ENCODE results near the gene MYO1E.

DNA sequence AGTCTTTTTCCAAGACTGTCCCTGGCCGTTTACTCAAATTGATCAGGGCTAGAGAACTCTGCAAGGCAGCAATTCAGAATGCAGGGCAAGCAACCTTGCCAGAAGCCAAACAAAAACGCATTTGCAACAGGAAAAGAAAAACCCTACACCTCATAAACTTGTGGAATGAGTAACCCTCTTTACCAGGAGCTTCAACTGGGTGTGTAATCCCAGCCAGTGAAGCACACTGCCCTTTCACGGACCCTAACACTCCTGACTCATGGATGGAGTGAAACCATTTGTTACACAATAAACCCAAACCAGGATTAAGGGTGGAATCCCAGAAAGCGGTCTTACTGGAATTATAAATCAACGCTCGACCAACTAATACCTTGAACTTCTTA, 180.8 kb downstream of the MYO1E start:
- TF ChIP-seq, protein P1, sequence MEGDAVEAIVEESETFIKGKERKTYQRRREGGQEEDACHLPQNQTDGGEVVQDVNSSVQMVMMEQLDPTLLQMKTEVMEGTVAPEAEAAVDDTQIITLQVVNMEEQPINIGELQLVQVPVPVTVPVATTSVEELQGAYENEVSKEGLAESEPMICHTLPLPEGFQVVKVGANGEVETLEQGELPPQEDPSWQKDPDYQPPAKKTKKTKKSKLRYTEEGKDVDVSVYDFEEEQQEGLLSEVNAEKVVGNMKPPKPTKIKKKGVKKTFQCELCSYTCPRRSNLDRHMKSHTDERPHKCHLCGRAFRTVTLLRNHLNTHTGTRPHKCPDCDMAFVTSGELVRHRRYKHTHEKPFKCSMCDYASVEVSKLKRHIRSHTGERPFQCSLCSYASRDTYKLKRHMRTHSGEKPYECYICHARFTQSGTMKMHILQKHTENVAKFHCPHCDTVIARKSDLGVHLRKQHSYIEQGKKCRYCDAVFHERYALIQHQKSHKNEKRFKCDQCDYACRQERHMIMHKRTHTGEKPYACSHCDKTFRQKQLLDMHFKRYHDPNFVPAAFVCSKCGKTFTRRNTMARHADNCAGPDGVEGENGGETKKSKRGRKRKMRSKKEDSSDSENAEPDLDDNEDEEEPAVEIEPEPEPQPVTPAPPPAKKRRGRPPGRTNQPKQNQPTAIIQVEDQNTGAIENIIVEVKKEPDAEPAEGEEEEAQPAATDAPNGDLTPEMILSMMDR (IDR thresholded peaks at IDR 0.05; ENCODE audit: low read depth, low read length, missing input control): no peak
- TF ChIP-seq FOXA1 (IDR thresholded peaks at IDR 0.05): no peak
- TF ChIP-seq SP1 (IDR thresholded peaks at IDR 0.05): no peak
- TF ChIP-seq, protein P2, sequence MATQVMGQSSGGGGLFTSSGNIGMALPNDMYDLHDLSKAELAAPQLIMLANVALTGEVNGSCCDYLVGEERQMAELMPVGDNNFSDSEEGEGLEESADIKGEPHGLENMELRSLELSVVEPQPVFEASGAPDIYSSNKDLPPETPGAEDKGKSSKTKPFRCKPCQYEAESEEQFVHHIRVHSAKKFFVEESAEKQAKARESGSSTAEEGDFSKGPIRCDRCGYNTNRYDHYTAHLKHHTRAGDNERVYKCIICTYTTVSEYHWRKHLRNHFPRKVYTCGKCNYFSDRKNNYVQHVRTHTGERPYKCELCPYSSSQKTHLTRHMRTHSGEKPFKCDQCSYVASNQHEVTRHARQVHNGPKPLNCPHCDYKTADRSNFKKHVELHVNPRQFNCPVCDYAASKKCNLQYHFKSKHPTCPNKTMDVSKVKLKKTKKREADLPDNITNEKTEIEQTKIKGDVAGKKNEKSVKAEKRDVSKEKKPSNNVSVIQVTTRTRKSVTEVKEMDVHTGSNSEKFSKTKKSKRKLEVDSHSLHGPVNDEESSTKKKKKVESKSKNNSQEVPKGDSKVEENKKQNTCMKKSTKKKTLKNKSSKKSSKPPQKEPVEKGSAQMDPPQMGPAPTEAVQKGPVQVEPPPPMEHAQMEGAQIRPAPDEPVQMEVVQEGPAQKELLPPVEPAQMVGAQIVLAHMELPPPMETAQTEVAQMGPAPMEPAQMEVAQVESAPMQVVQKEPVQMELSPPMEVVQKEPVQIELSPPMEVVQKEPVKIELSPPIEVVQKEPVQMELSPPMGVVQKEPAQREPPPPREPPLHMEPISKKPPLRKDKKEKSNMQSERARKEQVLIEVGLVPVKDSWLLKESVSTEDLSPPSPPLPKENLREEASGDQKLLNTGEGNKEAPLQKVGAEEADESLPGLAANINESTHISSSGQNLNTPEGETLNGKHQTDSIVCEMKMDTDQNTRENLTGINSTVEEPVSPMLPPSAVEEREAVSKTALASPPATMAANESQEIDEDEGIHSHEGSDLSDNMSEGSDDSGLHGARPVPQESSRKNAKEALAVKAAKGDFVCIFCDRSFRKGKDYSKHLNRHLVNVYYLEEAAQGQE (IDR thresholded peaks at IDR 0.05): no peak
- TF ChIP-seq RAD21 (IDR thresholded peaks at IDR 0.05): no peak
- TF ChIP-seq HNF4A (conservative IDR thresholded peaks at IDR 0.05): no peak
- no peak for TF ChIP-seq ZBTB33 (IDR thresholded peaks at IDR 0.05)
- no peak for TF ChIP-seq YY1 (IDR thresholded peaks at IDR 0.05)
- no peak for TF ChIP-seq GABPA (IDR thresholded peaks at IDR 0.05 in 1 of 2, conservative IDR thresholded peaks at IDR 0.05 in 1 of 2)
- no peak for TF ChIP-seq HNF4G (IDR thresholded peaks at IDR 0.05)
- TF ChIP-seq RXRA (IDR thresholded peaks at IDR 0.05): no peak
- TF ChIP-seq, protein P3, sequence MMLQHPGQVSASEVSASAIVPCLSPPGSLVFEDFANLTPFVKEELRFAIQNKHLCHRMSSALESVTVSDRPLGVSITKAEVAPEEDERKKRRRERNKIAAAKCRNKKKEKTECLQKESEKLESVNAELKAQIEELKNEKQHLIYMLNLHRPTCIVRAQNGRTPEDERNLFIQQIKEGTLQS (IDR thresholded peaks at IDR 0.05): no peak

Measured in liver (tissue), 3 donors.